Right atrium auricular region (tissue), 2 donors: ENCODE data around the gene MERTK. TPM values are rescaled to one million over a fixed set of nuclear protein-coding genes. Genes with fewer than 3 reads are reported as not detected.

Source experiments
- DNase-seq: peaks from one replicate; pipeline ENCODE4 v3.0.0-alpha.2; 2019; ENCODE audit warnings: low spot score
- H3K27ac ChIP-seq, 2 donors: fragments of 200-600 bp; sonication (generic); 1 replicate in 1 of 2; 2 replicates in 1 of 2; pipeline ENCODE4 v1.5.1; 2016 to 2019
- H3K27me3 ChIP-seq, 2 donors: fragments of 200-600 bp; sonication (generic); one replicate each; pipeline versions ENCODE4 v1.5.1 to v1.6.0; 2017 to 2019
- H3K36me3 ChIP-seq: fragments of 200-600 bp; sonication (generic); one replicate; pipeline ENCODE4 v1.5.1; 2016
- H3K4me1 ChIP-seq, 2 donors: fragments of 200-600 bp; sonication (generic); one replicate each; pipeline versions ENCODE4 v1.5.1 to v1.6.0; 2017 to 2019
- H3K4me3 ChIP-seq, 2 donors: fragments of 200-600 bp; sonication (generic); 1 replicate in 1 of 2; 2 replicates in 1 of 2; pipeline ENCODE4 v1.5.1; 2017 to 2019; ENCODE audit warnings: mild to moderate bottlenecking in 1 of 2, moderate library complexity in 1 of 2
- H3K9me3 ChIP-seq, 2 donors: fragments of 200-600 bp; sonication (generic); one replicate each; pipeline ENCODE4 v1.5.1; 2019
- total RNA-seq, 2 donors: library from RNA; depleted of rRNA; stranded (reverse); fragments of >200 nt; gene quantifications; one replicate each; pipeline ENCODE4 v1.1.0, GENCODE V29; 2016
- TF ChIP-seq, protein P1 (sequence below), 2 donors: fragments of 200-600 bp; sonication (generic); IDR thresholded peaks; one replicate each; pipeline ENCODE4 v1.5.1; 2019; ENCODE audit warnings: antibody characterized with exemption in 2 of 2

MERTK gene
- total RNA-seq, 2 donors from 2014 or later: 4.9 to 13.7 TPM

DNA sequence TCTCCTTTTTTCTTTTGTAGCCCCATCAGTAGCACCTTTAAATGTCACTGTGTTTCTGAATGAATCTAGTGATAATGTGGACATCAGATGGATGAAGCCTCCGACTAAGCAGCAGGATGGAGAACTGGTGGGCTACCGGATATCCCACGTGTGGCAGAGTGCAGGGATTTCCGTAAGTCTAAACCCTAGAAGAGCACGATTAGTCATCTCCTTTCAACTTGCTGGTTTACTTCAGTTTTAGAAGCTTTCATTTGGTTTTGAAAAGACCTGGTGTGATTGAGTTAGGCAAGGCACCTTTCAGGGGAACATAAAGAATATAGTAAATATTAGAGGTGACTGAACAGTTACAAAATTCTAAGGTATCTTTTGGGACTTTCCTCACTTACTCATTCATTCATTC is 84.4 kb downstream of the MERTK start:
- Histone ChIP-seq H3K36me3 (peaks cover 31% of the 10 kb centered on the region), H3K4me1 (no peaks in the 10 kb centered on the region), H3K9me3 (peaks cover 0 to under 1% of the 10 kb centered on the region in 2 donors), H3K4me3 (no peak overlapping the region), H3K27ac (no peak overlapping the region), H3K27me3 (no peaks in the 10 kb centered on the region)
- TF ChIP-seq, protein P1, sequence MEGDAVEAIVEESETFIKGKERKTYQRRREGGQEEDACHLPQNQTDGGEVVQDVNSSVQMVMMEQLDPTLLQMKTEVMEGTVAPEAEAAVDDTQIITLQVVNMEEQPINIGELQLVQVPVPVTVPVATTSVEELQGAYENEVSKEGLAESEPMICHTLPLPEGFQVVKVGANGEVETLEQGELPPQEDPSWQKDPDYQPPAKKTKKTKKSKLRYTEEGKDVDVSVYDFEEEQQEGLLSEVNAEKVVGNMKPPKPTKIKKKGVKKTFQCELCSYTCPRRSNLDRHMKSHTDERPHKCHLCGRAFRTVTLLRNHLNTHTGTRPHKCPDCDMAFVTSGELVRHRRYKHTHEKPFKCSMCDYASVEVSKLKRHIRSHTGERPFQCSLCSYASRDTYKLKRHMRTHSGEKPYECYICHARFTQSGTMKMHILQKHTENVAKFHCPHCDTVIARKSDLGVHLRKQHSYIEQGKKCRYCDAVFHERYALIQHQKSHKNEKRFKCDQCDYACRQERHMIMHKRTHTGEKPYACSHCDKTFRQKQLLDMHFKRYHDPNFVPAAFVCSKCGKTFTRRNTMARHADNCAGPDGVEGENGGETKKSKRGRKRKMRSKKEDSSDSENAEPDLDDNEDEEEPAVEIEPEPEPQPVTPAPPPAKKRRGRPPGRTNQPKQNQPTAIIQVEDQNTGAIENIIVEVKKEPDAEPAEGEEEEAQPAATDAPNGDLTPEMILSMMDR (IDR thresholded peaks at IDR 0.05): no peak
- no peak for DNase-seq

DNA sequence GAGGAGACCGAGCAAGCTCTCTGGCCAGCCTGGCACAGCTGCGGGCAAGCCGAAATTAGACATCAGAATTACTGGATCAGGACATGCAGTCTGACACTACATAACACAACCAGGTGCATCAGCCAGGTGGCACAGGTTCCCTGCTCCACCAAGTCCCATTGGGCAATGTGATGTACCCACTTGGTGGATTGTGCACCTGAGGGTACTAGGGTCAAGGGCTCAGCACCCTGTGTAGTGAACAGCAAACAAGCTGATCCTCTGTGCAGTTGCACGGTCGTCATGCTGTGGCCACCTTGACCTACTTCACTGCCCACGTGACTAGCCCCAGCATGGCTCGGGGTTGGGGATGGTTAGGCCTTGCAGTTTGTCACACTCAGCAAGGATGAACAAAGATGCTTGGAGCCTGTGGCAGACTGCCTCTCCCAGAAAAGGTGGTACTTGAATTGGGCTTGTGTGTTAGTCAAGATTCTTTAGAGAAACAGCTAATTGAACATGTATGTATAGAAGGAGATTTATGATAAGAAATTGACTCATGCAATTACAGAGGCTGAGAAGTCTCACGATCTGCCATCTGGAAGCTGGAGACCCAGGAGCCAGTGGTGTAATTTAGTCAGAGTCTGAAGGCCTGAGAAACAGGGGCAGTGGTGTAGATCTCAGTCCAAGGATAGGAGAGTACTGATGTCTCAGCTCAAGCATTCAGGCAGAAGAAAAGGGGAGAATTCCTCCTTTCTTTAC is 85.2 kb downstream of the MERTK start:
- Histone ChIP-seq H3K27ac (no peak overlapping the region), H3K27me3 (no peaks in the 10 kb centered on the region), H3K4me1 (no peaks in the 10 kb centered on the region), H3K4me3 (no peak overlapping the region), H3K9me3 (no peaks in the 10 kb centered on the region), H3K36me3 (peaks cover 32% of the 10 kb centered on the region)
- no peak for DNase-seq
- TF ChIP-seq, protein P1 (IDR thresholded peaks at IDR 0.05): no peak

DNA sequence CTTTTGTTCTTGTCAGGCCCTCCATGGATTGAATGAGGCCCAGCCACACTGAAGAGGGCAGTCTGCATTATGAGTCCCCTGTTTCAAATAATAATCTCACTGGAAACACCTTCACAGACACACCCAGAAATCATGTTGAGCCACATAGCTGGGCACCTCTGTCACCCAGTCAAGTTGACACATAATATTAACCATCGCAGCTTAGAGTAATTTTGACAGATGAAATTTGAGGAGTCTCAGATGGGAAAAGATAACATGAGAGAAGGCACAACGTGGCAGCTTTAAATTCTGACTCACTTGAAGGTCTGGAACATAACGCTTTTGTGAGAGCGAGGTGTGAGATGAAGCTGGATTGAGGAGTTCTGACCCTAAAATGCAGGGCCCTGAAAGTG is 85.8 kb downstream of the MERTK start:
- no peak overlapping the region for H3K27ac ChIP-seq
- peaks cover 35% of the 10 kb centered on the region for H3K36me3 ChIP-seq
- no peak overlapping the region for H3K4me3 ChIP-seq
- DNase-seq: no peak
- H3K4me1 ChIP-seq: no peaks in the 10 kb centered on the region
- no peaks in the 10 kb centered on the region for H3K27me3 ChIP-seq
- TF ChIP-seq, protein P1 (IDR thresholded peaks at IDR 0.05): no peak
- no peaks in the 10 kb centered on the region for H3K9me3 ChIP-seq

DNA sequence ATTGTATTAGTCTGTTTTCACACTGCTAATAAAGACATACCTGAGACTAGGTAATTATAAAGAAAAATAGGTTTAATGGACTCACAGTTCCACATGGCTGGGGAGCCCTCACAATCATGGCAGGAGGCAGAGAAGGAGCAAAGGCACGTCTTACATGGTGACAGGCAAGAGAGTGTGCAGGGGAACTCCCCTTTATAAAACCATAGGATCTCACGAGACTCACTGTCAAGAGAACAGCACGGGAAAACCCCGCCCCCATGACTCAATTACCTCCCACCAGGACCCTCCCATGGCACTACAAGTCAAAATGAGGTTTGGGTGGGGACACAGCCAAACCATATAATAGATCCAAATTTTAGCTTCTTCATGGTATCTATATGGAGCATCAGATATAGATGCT is 87.1 kb downstream of the MERTK start:
- H3K9me3 ChIP-seq: no peaks in the 10 kb centered on the region
- TF ChIP-seq, protein P1 (IDR thresholded peaks at IDR 0.05): no peak
- H3K27me3 ChIP-seq: no peaks in the 10 kb centered on the region
- H3K4me3 ChIP-seq: no peak overlapping the region
- DNase-seq: no peak
- H3K27ac ChIP-seq: no peak overlapping the region
- no peaks in the 10 kb centered on the region for H3K4me1 ChIP-seq
- peaks cover 35% of the 10 kb centered on the region for H3K36me3 ChIP-seq

DNA sequence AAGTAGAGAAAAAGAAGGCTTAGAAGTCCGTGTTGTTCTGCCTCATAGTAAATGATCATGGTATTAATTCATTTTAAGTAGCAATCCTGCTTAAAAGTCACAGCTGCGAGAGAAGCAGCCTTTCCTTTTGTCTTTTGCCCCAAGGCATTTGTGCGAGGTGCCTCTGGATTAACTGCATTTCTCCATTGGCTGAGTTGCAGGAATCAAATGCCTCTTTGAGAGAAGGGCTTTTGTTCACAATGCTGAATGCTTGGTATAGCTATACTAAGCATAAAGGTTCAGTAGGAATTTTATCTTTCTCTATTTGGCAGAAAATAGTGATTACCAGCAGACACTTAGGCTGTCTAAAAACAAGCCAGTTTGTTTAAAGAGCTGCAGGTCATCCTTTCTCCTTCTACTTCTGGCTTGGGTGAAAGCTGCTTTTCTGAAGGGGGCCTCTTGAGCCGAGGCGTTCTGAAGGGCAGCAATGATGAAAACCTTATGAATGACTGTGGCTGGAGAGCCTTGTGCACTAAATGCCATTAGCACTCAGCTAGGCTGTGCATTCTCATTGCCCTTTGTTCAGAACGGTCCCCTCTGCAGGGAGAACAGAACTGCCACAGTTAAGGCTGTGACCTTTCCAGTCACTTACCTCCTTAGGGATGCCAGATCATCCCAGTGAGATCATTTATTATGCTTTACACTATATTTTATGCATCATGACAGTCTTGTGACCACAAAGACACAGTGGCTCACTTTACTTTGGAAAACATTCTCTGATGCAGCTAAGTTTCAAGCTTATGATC is 87.9 kb downstream of the MERTK start:
- TF ChIP-seq, protein P1 (IDR thresholded peaks at IDR 0.05): no peak
- Histone ChIP-seq H3K9me3 (no peaks in the 10 kb centered on the region), H3K4me3 (no peak overlapping the region), H3K27ac (no peak overlapping the region), H3K36me3 (peaks cover 35% of the 10 kb centered on the region), H3K27me3 (no peaks in the 10 kb centered on the region), H3K4me1 (no peaks in the 10 kb centered on the region)
- DNase-seq: no peak
